ENCODE data around the gene FGFR2.

FGFR2 gene

GRCh38 chr10:121598263-121599249 lies at the start of gene FGFR2:
FGFR2 (minus strand) TSS chr10:121598444; CDS start chr10:121593817, 4,627 bp downstream.
- DNase-seq (ENCODE audit: low read depth in 2 of 3, low spot score in 2 of 3), result no peak

GRCh38 chr10:121647401-121647800 lies 49.2 kb upstream of the FGFR2 start:
- no peak for DNase-seq (ENCODE audit: low read depth in 2 of 3, low spot score in 2 of 3)

GRCh38 chr10:121645696-121646095 lies 47.5 kb upstream of the FGFR2 start:
- no peak for DNase-seq (ENCODE audit: low read depth in 2 of 3, low spot score in 2 of 3)

- no peak for DNase-seq (ENCODE audit: low read depth in 2 of 3, low spot score in 2 of 3)
Measured at GRCh38 chr10:121644501-121644900, 46.3 kb upstream of the FGFR2 start.

GRCh38 chr10:121640266-121640665 lies 42.0 kb upstream of the FGFR2 start:
- DNase-seq (ENCODE audit: low read depth in 2 of 3, low spot score in 2 of 3), result no peak

- DNase-seq (ENCODE audit: low read depth in 2 of 3, low spot score in 2 of 3), result no peak
Measured at GRCh38 chr10:121639416-121639815, 41.2 kb upstream of the FGFR2 start.

- DNase-seq (ENCODE audit: low read depth in 2 of 3, low spot score in 2 of 3), result no peak
Measured at GRCh38 chr10:121637437-121637836, 39.2 kb upstream of the FGFR2 start.

GRCh38 chr10:121633056-121633455 lies 34.8 kb upstream of the FGFR2 start:
- DNase-seq (ENCODE audit: low read depth in 2 of 3, low spot score in 2 of 3), result no peak

- no peak for DNase-seq (ENCODE audit: low read depth in 2 of 3, low spot score in 2 of 3)
Measured at GRCh38 chr10:121631365-121632029, 33.3 kb upstream of the FGFR2 start.

GRCh38 chr10:121628859-121629258 lies 30.6 kb upstream of the FGFR2 start:
- DNase-seq (ENCODE audit: low read depth in 2 of 3, low spot score in 2 of 3), result no peak

- DNase-seq (ENCODE audit: low read depth in 2 of 3, low spot score in 2 of 3), result no peak
Measured at GRCh38 chr10:121627876-121628581, 29.8 kb upstream of the FGFR2 start.

- DNase-seq (ENCODE audit: low read depth in 2 of 3, low spot score in 2 of 3), result no peak
Measured at GRCh38 chr10:121624836-121625486, 26.7 kb upstream of the FGFR2 start.

- no peak for DNase-seq (ENCODE audit: low read depth in 2 of 3, low spot score in 2 of 3)
Measured at GRCh38 chr10:121618906-121619305, 20.7 kb upstream of the FGFR2 start.

GRCh38 chr10:121617176-121617575 lies 18.9 kb upstream of the FGFR2 start:
- DNase-seq (ENCODE audit: low read depth in 2 of 3, low spot score in 2 of 3), result no peak

- no peak for DNase-seq (ENCODE audit: low read depth in 2 of 3, low spot score in 2 of 3)
Measured at GRCh38 chr10:121616291-121616690, 18.0 kb upstream of the FGFR2 start.

GRCh38 chr10:121615836-121616235 lies 17.6 kb upstream of the FGFR2 start:
- no peak for DNase-seq (ENCODE audit: low read depth in 2 of 3, low spot score in 2 of 3)

- DNase-seq (ENCODE audit: low read depth in 2 of 3, low spot score in 2 of 3), result no peak
Measured at GRCh38 chr10:121615435-121615793, 17.2 kb upstream of the FGFR2 start.

GRCh38 chr10:121614613-121615434 lies 16.6 kb upstream of the FGFR2 start:
- no peak for DNase-seq (ENCODE audit: low read depth in 2 of 3, low spot score in 2 of 3)

GRCh38 chr10:121613456-121613855 lies 15.2 kb upstream of the FGFR2 start:
- DNase-seq (ENCODE audit: low read depth in 2 of 3, low spot score in 2 of 3), result no peak
